Measurements from ENCODE around the gene BCL11A.

GRCh38 chr2:60490848-60491247 is 62.6 kb downstream of the BCL11A start:
- no peak for TF ChIP-seq CTCF (IDR thresholded peaks at IDR 0.05)
- TF ChIP-seq REST (IDR thresholded peaks at IDR 0.05; ENCODE audit: insufficient read depth in 1 of 2, low read depth in 2 of 2, low read length in 1 of 2) = no peak
- no peak for TF ChIP-seq POLR2AphosphoS5 (IDR thresholded peaks at IDR 0.05; ENCODE audit: low read depth, low read length)
